Measurements from ENCODE around the gene RPL26.
"Not testable (repeated sequence)": the region's sequence is repeated elsewhere in the genome, so short reads cannot be mapped to it uniquely, and the experiment has no call there.

RPL26 gene

GRCh38 chr17:8362651-8363332, 20.2 kb downstream of the RPL26 start:
- no peak for DNase-seq

- DNase-seq: no peak
These were observed 22.2 kb downstream of the RPL26 start for GRCh38 chr17:8360751-8361150.

- no peak for DNase-seq
These were observed 22.7 kb downstream of the RPL26 start for GRCh38 chr17:8360260-8360659.

- no peak for DNase-seq
These were observed 23.2 kb downstream of the RPL26 start for GRCh38 chr17:8359769-8360168.

- DNase-seq: no peak
These were observed 25.1 kb downstream of the RPL26 start for GRCh38 chr17:8357910-8358309.

GRCh38 chr17:8354236-8354635, 28.8 kb downstream of the RPL26 start:
- no peak for DNase-seq

DNA sequence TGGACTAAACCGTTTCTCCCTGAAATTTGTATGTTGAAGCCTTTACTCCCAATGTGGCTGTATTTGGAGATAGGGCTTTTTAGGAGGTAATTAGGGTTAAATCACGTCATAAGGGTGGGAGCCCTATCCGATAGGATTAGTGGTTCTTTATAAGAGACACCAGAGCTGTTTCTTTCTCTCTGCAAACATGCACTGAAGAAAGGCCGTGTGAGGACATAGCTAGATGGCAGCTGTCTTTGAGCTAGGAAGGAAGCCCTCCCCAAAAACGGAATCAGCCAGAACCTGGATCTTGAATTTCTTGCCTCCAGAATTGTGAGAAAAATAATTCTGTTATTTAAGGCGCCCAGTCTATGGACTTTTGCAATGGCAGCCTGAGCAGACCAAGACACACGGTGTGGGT, 29.3 kb downstream of the RPL26 start:
- DNase-seq: no peak

DNA sequence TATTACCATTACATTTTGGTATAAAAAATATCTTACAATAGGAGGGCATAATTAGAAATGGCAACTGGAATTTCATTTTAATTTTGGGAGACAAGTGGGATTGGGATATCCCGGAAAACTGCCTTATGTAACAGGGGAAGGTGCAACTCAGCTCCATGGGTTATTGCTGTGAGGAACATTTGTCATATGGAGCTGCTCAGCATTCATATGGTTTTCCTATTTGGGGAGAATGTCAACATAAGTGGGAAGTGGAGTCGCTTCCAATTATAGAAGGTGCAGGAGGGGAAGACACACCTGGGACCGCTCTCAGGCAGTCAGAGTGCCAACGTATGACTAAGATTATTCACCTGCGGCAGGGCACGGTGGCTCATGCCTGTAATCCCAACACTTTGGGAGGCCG, 32.7 kb downstream of the RPL26 start:
- DNase-seq: no peak

DNA sequence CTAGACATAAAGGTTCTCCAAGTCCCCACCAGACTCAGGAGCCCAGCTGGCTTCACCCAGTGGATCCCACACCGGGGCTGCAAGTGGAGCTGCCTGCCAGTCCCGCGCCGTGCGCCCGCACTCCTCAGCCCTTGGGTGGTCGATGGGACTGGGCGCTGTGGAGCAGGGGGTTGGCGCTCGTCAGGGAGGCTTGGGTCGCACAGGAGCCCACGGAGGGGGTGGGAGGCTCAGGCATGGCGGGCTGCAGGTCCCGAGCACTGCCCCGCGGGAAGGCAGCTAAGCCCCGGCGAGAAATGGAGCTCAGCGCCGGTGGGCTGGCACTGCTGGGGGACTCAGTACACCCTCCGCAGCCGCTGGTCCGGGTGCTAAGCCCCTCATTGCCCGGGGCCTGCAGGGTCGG, 36.0 kb downstream of the RPL26 start:
- not testable (repeated sequence) for DNase-seq

DNA sequence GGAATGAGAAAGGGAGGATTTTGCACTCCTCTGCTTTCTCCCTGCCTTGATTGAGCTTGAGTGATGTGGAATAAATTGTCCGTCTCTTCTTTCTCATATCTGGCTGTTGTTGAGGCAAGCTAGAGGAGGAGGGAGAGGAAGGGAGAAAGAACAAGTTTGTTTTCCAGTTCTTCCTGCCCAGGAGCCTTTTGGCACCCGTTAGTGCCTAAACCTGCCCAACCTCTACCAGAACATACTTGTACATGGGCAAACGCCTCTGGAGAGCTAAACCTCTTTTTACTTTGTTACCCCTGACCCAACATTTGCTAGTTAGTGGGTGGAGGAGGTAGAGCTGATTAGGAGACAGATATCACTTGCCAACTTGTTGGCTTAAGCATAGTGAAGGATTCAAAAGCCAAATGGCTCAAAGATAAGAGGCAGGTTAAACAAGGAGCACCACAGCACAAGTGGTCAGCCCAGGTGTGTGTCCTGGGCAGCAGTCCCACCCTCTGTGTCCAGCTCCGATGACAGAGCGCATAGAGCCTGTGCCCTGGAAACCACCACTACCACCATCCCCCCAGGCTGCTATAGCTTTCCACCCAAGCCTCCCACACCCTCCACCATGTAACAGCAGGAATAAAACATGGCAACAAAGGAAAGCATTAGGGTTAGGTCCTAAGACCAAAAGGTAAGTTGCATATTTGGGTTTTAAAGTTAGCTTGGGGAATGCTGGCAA, 36.9 kb downstream of the RPL26 start:
- no peak for DNase-seq

DNA sequence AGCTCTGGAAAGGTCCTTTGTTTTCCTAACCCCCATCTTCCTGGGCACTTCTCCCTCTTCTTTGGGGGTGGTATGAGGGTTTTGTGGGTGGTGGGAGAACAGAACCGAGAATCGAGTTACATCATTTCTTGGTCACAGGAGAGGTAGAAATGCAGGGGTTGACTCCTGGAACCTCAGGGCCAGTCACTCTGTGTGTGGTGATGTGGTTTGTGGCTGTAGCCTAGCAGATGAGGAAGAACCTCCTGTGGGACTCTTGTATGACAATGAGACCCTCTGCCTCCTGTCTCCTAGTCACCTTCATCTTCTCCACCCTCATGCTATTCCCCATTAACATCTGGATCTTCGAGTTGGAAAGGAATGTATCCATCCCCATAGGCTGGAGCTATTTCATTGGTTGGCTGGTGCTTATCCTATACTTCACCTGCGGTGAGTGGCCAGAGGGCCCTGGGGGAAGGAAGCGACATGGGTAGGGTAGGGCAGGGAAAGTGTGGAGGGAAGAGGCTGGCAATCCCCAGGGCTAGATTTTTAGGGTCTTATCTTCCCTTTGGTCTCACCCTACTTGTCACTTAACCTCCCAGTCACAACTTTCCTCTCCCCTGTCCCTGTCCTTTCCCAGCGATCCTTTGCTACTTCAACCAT, 37.8 kb downstream of the RPL26 start:
- no peak for DNase-seq

- DNase-seq: no peak
These were observed 41.5 kb downstream of the RPL26 start for GRCh38 chr17:8341456-8341855.

GRCh38 chr17:8339540-8339939, 43.5 kb downstream of the RPL26 start, which contains the start of gene ODF4:
TSS of gene ODF4 (plus strand) at chr17:8339840. CDS start at chr17:8340052, 212 bp downstream.
- DNase-seq: no peak

- no peak for DNase-seq
These were observed 44.2 kb downstream of the RPL26 start for GRCh38 chr17:8338753-8339140.

GRCh38 chr17:8337802-8338752, 44.9 kb downstream of the RPL26 start:
- DNase-seq: peak; percentile 15

DNA sequence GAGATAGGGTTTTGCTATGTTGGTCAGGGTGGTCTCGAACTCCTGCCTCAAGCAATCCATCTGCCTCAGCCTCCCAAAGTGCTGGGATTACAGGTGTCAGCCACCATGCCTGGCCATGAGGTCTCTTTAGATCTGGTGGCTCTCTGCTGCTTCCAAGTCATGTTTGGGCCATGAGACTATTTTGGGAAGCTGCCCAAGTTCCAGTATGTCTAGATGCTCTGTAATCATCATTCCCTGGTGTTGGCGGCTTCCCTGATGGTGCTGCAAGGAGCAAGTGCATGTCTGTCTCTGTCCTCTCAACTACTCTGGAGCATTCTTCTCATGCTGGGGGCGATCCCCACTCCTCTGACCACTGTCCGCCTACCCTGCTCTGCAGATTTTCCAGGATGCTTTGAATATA, 49.7 kb downstream of the RPL26 start:
- no peak for DNase-seq

DNA sequence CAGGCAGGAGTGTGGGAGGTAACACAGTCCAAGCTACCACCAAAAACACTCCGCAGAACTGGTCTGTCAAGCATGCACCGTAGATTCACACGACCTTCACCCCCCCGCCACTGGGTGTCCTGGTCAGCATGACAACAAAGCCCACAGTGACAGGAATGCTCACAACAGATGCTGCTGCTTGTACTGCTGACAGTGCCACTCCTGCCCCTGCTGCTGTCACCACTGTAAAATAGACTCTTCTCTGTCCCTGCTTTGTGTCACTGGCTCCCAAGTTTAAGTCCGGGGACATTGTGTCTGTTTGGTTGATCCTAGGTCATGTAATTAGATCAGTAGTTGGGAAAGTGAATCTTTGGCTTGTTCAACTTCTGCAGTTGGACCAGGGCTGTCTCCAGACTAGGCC, 50.3 kb downstream of the RPL26 start:
- DNase-seq: no peak

- DNase-seq: no peak
These were observed 50.9 kb downstream of the RPL26 start for GRCh38 chr17:8332128-8332527.

Measured in NCI-H2227 treated with DMSO at 0.1 percent for 48 hours (cell line).